ENCODE measurements around the gene NAPG.

DNA sequence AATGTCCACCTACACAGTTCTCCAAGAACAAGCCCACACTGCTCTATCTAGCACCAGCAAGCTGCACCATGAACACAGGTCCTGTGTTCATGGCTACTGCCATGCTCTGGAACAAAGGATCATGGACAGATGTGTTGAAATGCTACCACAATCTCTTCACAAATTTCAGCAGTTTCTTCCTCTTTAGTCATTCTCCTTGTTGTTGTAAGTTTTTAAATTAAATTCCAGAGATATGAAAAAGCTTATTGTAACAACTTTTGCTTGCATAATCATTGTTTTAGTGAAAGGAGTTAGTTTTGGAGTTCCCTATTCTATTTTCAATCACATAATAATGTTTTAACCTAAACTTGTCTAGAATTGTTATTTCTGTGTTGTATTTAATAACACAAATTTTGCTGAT lies 17.2 kb upstream of the NAPG start:
- TF ChIP-seq, protein P1, sequence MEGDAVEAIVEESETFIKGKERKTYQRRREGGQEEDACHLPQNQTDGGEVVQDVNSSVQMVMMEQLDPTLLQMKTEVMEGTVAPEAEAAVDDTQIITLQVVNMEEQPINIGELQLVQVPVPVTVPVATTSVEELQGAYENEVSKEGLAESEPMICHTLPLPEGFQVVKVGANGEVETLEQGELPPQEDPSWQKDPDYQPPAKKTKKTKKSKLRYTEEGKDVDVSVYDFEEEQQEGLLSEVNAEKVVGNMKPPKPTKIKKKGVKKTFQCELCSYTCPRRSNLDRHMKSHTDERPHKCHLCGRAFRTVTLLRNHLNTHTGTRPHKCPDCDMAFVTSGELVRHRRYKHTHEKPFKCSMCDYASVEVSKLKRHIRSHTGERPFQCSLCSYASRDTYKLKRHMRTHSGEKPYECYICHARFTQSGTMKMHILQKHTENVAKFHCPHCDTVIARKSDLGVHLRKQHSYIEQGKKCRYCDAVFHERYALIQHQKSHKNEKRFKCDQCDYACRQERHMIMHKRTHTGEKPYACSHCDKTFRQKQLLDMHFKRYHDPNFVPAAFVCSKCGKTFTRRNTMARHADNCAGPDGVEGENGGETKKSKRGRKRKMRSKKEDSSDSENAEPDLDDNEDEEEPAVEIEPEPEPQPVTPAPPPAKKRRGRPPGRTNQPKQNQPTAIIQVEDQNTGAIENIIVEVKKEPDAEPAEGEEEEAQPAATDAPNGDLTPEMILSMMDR (IDR thresholded peaks at IDR 0.05): no peak
- no peak for TF ChIP-seq ZFX (IDR thresholded peaks at IDR 0.05; ENCODE audit: borderline replicate concordance)
